Testis (tissue), 3 donors: ENCODE results near the gene SHROOM1. TPM values are rescaled to one million over a fixed set of nuclear protein-coding genes. Genes with fewer than 3 reads are reported as not detected.
"Not testable (repeated sequence)": the region's sequence is repeated elsewhere in the genome, so short reads cannot be mapped to it uniquely, and the experiment has no call there.

Experiments used
- DNase-seq: peaks from one replicate; pipeline ENCODE4 v3.0.0-alpha.2; 2019
- H3K27ac ChIP-seq, 2 donors: fragments of 200-600 bp; sonication (generic); one replicate each; pipeline ENCODE4 v1.5.1; 2019
- H3K27me3 ChIP-seq: fragments of 200-600 bp; sonication (generic); one replicate; pipeline ENCODE4 v1.5.1; 2019
- H3K36me3 ChIP-seq: fragments of 200-600 bp; sonication (generic); one replicate; pipeline ENCODE4 v1.5.1; 2017; ENCODE audit warnings: low read depth; ENCODE audit errors: missing control alignments
- H3K4me1 ChIP-seq: fragments of 200-600 bp; sonication (generic); one replicate; pipeline ENCODE4 v1.5.1; 2019
- H3K4me3 ChIP-seq, 2 donors: fragments of 200-600 bp; sonication (generic); one replicate each; pipeline ENCODE4 v1.5.1; 2017 to 2019
- H3K9me3 ChIP-seq: fragments of 200-600 bp; sonication (generic); one replicate; pipeline ENCODE4 v1.5.1; 2017
- CTCF ChIP-seq, 3 experiments: fragments of 450-650 bp in 2 of 3; fragments of 200-600 bp in 1 of 3; sonication (generic) in 1 of 3; IDR thresholded peaks; one replicate each; pipeline ENCODE4 v1.5.1; 2016 to 2019; ENCODE audit warnings: antibody characterized with exemption in 3 of 3, mild to moderate bottlenecking in 2 of 3, moderate library complexity in 1 of 3
- POLR2A ChIP-seq: fragments of 450-650 bp; IDR thresholded peaks from one replicate; pipeline ENCODE4 v1.6.1; 2017; ENCODE audit warnings: antibody characterized with exemption, mild to moderate bottlenecking, moderate library complexity
- WGBS, 2 donors: methylation state at CpG; one replicate each; pipeline ENCODE4 v1.1.5; 2018; 5-methylcytosine and 5-hydroxymethylcytosine counted together
- intact Hi-C: fragments of 100-400 bp; cut with DNase I; formaldehyde crosslinking; loops from one replicate; pipeline ENCODE4 v1.15.1; 2023; ENCODE audit warnings: low total_unique reads
- polyA plus RNA-seq: library from polyadenylated mRNA; stranded (reverse); fragments of 350-450 nt; fragmentation: Illumina TruSeq; extraction: RNeasy Lipid Tissue Mini Kit (QIAGEN cat#74804); gene quantifications from one replicate; pipeline ENCODE4 v1.2.3, GENCODE V29; 2014; ENCODE audit warnings: low read depth, low replicate concordance; ENCODE audit not compliant: insufficient read depth
- total RNA-seq, 2 donors: library from RNA; depleted of rRNA; stranded (reverse); fragments of >200 nt; gene quantifications; one replicate each; pipeline ENCODE4 v1.2.3, GENCODE V29; 2016

The SHROOM1 gene
- total and polyA plus RNA-seq, 3 donors from 2014 or later = 2.1 to 9.6 (median 9.0) TPM

GRCh38 chr5:132804219-132804618 lies 26.2 kb downstream of the SHROOM1 start:
- 82 to 95% methylated on average over 1 of the region's 1 CpG for WGBS, 2 donors
- H3K27ac ChIP-seq, H3K4me3 ChIP-seq, H3K9me3 ChIP-seq, H3K4me1 ChIP-seq, H3K27me3 ChIP-seq, DNase-seq, H3K36me3 ChIP-seq, intact Hi-C loops: not testable (repeated sequence)

GRCh38 chr5:132802685-132803066 lies 27.8 kb downstream of the SHROOM1 start:
- WGBS, 2 donors = 83 to 88% methylated on average over 5 of the region's 5 CpGs
- H3K36me3 ChIP-seq, H3K4me3 ChIP-seq, H3K4me1 ChIP-seq, H3K9me3 ChIP-seq, DNase-seq, intact Hi-C loops, H3K27me3 ChIP-seq, H3K27ac ChIP-seq: not testable (repeated sequence)

GRCh38 chr5:132802044-132802684 lies 28.3 kb downstream of the SHROOM1 start:
- Histone ChIP-seq H3K9me3 (no peaks in the 10 kb centered on the region), H3K27me3 (no peaks in the 10 kb centered on the region), H3K36me3 (no peaks in the 10 kb centered on the region), H3K4me1 (peaks cover 6% of the 10 kb centered on the region), H3K27ac (no peak overlapping the region), H3K4me3 (no peak overlapping the region)
- peak; percentile 8 for DNase-seq
- TF ChIP-seq POLR2A = no peak
- TF ChIP-seq CTCF (IDR thresholded peaks at IDR 0.05) = no peak
- WGBS, 2 donors = 90 to 93% methylated on average over 5 of the region's 5 CpGs
- intact Hi-C loops = no loop called here

- no peak overlapping the region for H3K27ac ChIP-seq
- intact Hi-C loops = no loop called here
- no peaks in the 10 kb centered on the region for H3K27me3 ChIP-seq
- no peak for DNase-seq
- TF ChIP-seq POLR2A = no peak
- no peak for TF ChIP-seq CTCF (IDR thresholded peaks at IDR 0.05)
- H3K9me3 ChIP-seq = no peaks in the 10 kb centered on the region
- peaks cover 6% of the 10 kb centered on the region for H3K4me1 ChIP-seq
- H3K4me3 ChIP-seq = no peak overlapping the region
- 78 to 83% methylated on average over 2 of the region's 2 CpGs for WGBS, 2 donors
- no peaks in the 10 kb centered on the region for H3K36me3 ChIP-seq
These were observed 29.9 kb downstream of the SHROOM1 start for GRCh38 chr5:132800545-132800944.

- intact Hi-C loops = no loop called here
- Histone ChIP-seq H3K4me1 (peaks cover 6% of the 10 kb centered on the region), H3K9me3 (no peaks in the 10 kb centered on the region), H3K36me3 (no peaks in the 10 kb centered on the region), H3K4me3 (no peak overlapping the region), H3K27me3 (no peaks in the 10 kb centered on the region), H3K27ac (no peak overlapping the region)
- no peak for DNase-seq
- WGBS, 2 donors = 88 to 95% methylated on average over 2 of the region's 2 CpGs
- TF ChIP-seq POLR2A = no peak
- TF ChIP-seq CTCF (IDR thresholded peaks at IDR 0.05) = no peak
These were observed 31.1 kb downstream of the SHROOM1 start for GRCh38 chr5:132799392-132799791.

GRCh38 chr5:132797651-132798050 lies 32.8 kb downstream of the SHROOM1 start:
- intact Hi-C loops = no loop called here
- Histone ChIP-seq H3K4me3 (no peak overlapping the region), H3K9me3 (no peaks in the 10 kb centered on the region), H3K27ac (no peak overlapping the region), H3K36me3 (no peaks in the 10 kb centered on the region), H3K27me3 (no peaks in the 10 kb centered on the region), H3K4me1 (peaks cover 6% of the 10 kb centered on the region)
- 36 to 59% methylated on average over 2 of the region's 2 CpGs for WGBS, 2 donors
- peak; percentile 44 for DNase-seq
- TF ChIP-seq CTCF (IDR thresholded peaks at IDR 0.05) (no peak), POLR2A (no peak)
